ENCODE results near the gene DCDC1.
"Not testable (repeated sequence)": the region's sequence is repeated elsewhere in the genome, so short reads cannot be mapped to it uniquely, and the experiment has no call there.

DCDC1 gene

DNA sequence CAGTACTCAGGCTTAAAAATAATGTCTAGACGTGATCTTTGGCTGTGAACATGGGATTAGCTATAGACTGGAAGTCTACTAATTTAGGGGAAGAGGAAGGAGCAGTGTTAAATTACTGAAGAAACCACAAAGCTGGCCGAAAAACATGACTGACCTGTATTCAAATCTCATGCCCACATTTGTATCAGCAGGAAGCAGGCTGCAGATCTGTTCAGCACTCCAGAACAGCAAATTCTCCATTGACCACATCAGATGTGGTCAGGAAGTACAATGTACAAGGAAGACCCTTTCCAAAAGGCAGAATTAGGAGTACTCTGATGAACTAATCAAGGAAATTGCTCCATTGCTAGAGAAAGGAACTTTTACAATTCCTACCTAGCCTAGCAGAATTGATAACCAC lies 31.7 kb downstream of the DCDC1 start:
- no peak overlapping the region for H3K27ac ChIP-seq (ENCODE audit: low read depth, low read length)

GRCh38 chr11:31328697-31329096 lies 40.8 kb downstream of the DCDC1 start:
- Histone ChIP-seq H3K9me3 (ENCODE audit: control insufficient read depth in 1 of 2, low read length in 2 of 2) (no peaks in the 10 kb centered on the region), H3K36me3 (ENCODE audit: control insufficient read depth in 1 of 2, insufficient read depth in 2 of 2, low read length in 2 of 2) (no peaks in the 10 kb centered on the region), H3K27me3 (ENCODE audit: control insufficient read depth in 1 of 2, insufficient read depth in 2 of 2, low read length in 2 of 2) (no peaks in the 10 kb centered on the region), H3K4me3 (ENCODE audit: low read depth in 1 of 2, low read length in 2 of 2) (no peak overlapping the region), H3K27ac (ENCODE audit: low read depth, low read length) (no peak overlapping the region), H3K9ac (ENCODE audit: low read depth in 1 of 2, low read length in 2 of 2) (no peak overlapping the region), H3K4me1 (ENCODE audit: control insufficient read depth in 1 of 2, insufficient read depth in 2 of 2, low read length in 2 of 2) (no peaks in the 10 kb centered on the region)

More for the DNA sequence above, 31.7 kb downstream of the DCDC1 start:
- H3K4me3 ChIP-seq (ENCODE audit: low read depth in 1 of 2, low read length in 2 of 2), result no peak overlapping the region
- H3K27me3 ChIP-seq (ENCODE audit: control insufficient read depth in 1 of 2, insufficient read depth in 2 of 2, low read length in 2 of 2), result peaks cover 0 to 8% of the 10 kb centered on the region in 2 donors
- no peaks in the 10 kb centered on the region for H3K36me3 ChIP-seq (ENCODE audit: control insufficient read depth in 1 of 2, insufficient read depth in 2 of 2, low read length in 2 of 2)
- peaks cover 0 to 5% of the 10 kb centered on the region in 2 donors for H3K9me3 ChIP-seq (ENCODE audit: control insufficient read depth in 1 of 2, low read length in 2 of 2)
- H3K9ac ChIP-seq (ENCODE audit: low read depth in 1 of 2, low read length in 2 of 2), result no peak overlapping the region
- no peaks in the 10 kb centered on the region for H3K4me1 ChIP-seq (ENCODE audit: control insufficient read depth in 1 of 2, insufficient read depth in 2 of 2, low read length in 2 of 2)

DNA sequence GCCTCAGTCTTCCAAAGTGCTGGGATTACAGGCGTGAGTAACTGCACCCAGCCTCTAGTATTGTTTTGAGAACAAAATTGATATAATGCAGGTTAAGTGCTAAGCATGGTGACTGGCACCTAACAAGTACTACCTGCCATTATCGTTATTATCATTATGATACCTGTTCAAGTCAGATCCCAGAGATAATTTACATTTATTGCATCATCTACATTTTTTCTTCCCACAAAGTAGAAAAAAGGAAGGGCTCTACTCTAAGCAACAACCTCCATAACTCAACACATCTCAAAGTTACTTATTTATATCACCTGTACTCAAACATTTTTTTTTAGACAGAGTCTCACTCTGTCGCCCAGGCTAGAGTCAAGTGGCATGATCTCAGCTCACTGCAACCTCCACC lies 42.1 kb downstream of the DCDC1 start:
- H3K27me3 ChIP-seq (ENCODE audit: control insufficient read depth in 1 of 2, insufficient read depth in 2 of 2, low read length in 2 of 2), result no peaks in the 10 kb centered on the region
- no peaks in the 10 kb centered on the region for H3K4me1 ChIP-seq (ENCODE audit: control insufficient read depth in 1 of 2, insufficient read depth in 2 of 2, low read length in 2 of 2)
- H3K9ac ChIP-seq (ENCODE audit: low read depth in 1 of 2, low read length in 2 of 2), result no peak overlapping the region

DNA sequence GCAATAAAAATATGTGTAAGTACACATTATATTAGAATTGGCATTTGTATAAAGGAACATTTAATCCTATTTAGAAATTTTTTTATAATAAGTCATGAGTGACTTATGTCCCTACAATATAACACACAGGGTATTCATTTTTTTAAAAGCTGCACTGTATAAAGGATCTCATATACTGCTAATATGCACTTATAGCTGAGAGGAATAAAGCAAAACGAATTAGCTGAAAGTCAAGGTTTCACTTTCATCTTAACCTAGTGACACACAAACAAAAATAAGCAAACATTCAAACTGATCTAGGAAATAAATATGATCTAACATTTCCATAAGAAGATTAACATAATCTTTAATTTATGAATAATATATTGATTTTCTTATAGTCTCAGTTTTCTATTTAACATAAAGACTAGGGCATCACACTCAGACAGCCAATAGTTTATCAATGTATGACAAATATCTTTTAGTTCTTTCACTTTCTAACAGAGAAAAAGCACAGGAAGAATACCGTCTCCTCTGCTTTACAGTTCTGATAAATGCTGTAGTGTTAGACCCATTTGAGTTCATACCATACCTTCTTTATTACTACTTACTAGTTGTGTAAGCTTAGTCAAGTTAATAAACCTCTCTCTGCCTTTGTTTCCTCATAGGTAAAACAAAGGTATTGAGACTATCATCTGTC lies 42.9 kb downstream of the DCDC1 start:
- Histone ChIP-seq H3K27ac (ENCODE audit: low read depth, low read length) (no peak overlapping the region), H3K4me3 (ENCODE audit: low read depth in 1 of 2, low read length in 2 of 2) (peak overlapping the region; percentile 28 to 29), H3K4me1 (ENCODE audit: control insufficient read depth in 1 of 2, insufficient read depth in 2 of 2, low read length in 2 of 2) (no peaks in the 10 kb centered on the region), H3K9ac (ENCODE audit: low read depth in 1 of 2, low read length in 2 of 2) (no peak overlapping the region), H3K9me3 (ENCODE audit: control insufficient read depth in 1 of 2, low read length in 2 of 2) (no peaks in the 10 kb centered on the region), H3K36me3 (ENCODE audit: control insufficient read depth in 1 of 2, insufficient read depth in 2 of 2, low read length in 2 of 2) (no peaks in the 10 kb centered on the region), H3K27me3 (ENCODE audit: control insufficient read depth in 1 of 2, insufficient read depth in 2 of 2, low read length in 2 of 2) (no peaks in the 10 kb centered on the region)

More for the DNA sequence above, 42.1 kb downstream of the DCDC1 start:
- Histone ChIP-seq H3K4me3 (ENCODE audit: low read depth in 1 of 2, low read length in 2 of 2) (no peak overlapping the region), H3K9me3 (ENCODE audit: control insufficient read depth in 1 of 2, low read length in 2 of 2) (no peaks in the 10 kb centered on the region), H3K36me3 (ENCODE audit: control insufficient read depth in 1 of 2, insufficient read depth in 2 of 2, low read length in 2 of 2) (no peaks in the 10 kb centered on the region), H3K27ac (ENCODE audit: low read depth, low read length) (no peak overlapping the region)

DNA sequence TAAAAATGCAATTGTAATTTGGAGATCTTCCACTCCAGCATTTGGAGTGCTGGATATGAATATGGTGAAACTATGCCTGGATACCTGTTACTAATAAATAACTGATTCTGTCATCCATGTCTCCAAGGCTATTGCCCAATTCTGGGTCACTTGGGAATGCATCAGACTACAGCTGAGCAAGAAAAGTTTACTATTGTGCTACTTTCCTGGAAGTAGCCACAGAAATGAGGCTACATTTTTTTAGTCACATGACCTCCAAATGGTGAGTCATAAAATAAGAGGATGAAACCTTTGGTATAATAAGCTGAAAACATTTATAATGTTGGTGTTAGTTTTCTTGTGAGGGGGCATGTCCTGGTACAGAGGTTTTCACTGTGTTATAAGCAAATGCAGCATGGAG lies 44.4 kb downstream of the DCDC1 start:
- no peak overlapping the region for H3K4me3 ChIP-seq (ENCODE audit: low read depth in 1 of 2, low read length in 2 of 2)
- no peaks in the 10 kb centered on the region for H3K4me1 ChIP-seq (ENCODE audit: control insufficient read depth in 1 of 2, insufficient read depth in 2 of 2, low read length in 2 of 2)
- no peaks in the 10 kb centered on the region for H3K9me3 ChIP-seq (ENCODE audit: control insufficient read depth in 1 of 2, low read length in 2 of 2)
- H3K36me3 ChIP-seq (ENCODE audit: control insufficient read depth in 1 of 2, insufficient read depth in 2 of 2, low read length in 2 of 2), result no peaks in the 10 kb centered on the region
- H3K9ac ChIP-seq (ENCODE audit: low read depth in 1 of 2, low read length in 2 of 2), result no peak overlapping the region
- no peaks in the 10 kb centered on the region for H3K27me3 ChIP-seq (ENCODE audit: control insufficient read depth in 1 of 2, insufficient read depth in 2 of 2, low read length in 2 of 2)
- H3K27ac ChIP-seq (ENCODE audit: low read depth, low read length), result no peak overlapping the region

DNA sequence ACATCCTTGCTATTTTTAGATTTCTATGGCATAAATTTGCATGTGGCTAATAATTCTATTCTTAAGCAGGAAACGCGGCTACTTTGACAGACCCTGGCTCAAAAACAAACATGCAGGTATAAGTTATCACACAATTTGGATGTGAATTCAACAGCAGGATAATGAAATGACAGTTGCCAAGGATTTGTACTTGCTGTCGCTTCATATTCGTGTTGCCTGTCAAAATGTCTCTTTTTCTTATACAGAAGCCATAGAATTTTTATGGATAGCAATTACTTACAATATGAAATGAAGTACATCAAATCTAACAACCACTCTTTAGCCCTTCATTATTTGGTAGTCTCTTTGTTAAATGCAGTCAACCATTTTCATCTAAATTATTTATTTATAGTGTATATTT lies 46.4 kb downstream of the DCDC1 start:
- Histone ChIP-seq H3K27ac (ENCODE audit: low read depth, low read length) (no peak overlapping the region), H3K4me3 (ENCODE audit: low read depth in 1 of 2, low read length in 2 of 2) (no peak overlapping the region), H3K4me1 (ENCODE audit: control insufficient read depth in 1 of 2, insufficient read depth in 2 of 2, low read length in 2 of 2) (no peaks in the 10 kb centered on the region), H3K9ac (ENCODE audit: low read depth in 1 of 2, low read length in 2 of 2) (no peak overlapping the region), H3K9me3 (ENCODE audit: control insufficient read depth in 1 of 2, low read length in 2 of 2) (no peaks in the 10 kb centered on the region), H3K27me3 (ENCODE audit: control insufficient read depth in 1 of 2, insufficient read depth in 2 of 2, low read length in 2 of 2) (no peaks in the 10 kb centered on the region), H3K36me3 (ENCODE audit: control insufficient read depth in 1 of 2, insufficient read depth in 2 of 2, low read length in 2 of 2) (no peaks in the 10 kb centered on the region)

DNA sequence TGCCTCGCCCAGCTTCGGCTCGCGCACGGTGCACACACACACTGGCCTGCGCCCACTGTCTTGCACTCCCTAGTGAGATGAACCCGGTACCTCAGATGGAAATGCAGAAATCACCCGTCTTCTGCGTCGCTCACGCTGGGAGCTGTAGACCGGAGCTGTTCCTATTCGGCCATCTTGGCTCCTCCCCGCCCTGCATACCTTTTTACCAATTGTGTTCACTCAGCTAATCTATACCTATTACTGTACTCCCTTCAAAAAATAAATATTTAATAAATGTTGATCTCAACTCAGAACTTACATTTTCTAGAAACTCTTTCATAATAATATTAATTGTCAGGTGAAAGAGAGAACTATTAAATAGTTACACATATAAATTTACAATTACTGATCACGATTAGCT lies 48.0 kb downstream of the DCDC1 start:
- not testable (repeated sequence) for H3K9me3 ChIP-seq (ENCODE audit: control insufficient read depth in 1 of 2, low read length in 2 of 2); H3K4me3 ChIP-seq (ENCODE audit: low read depth in 1 of 2, low read length in 2 of 2); H3K4me1 ChIP-seq (ENCODE audit: control insufficient read depth in 1 of 2, insufficient read depth in 2 of 2, low read length in 2 of 2); H3K27ac ChIP-seq (ENCODE audit: low read depth, low read length); H3K27me3 ChIP-seq (ENCODE audit: control insufficient read depth in 1 of 2, insufficient read depth in 2 of 2, low read length in 2 of 2); H3K9ac ChIP-seq (ENCODE audit: low read depth in 1 of 2, low read length in 2 of 2); H3K36me3 ChIP-seq (ENCODE audit: control insufficient read depth in 1 of 2, insufficient read depth in 2 of 2, low read length in 2 of 2)

DNA sequence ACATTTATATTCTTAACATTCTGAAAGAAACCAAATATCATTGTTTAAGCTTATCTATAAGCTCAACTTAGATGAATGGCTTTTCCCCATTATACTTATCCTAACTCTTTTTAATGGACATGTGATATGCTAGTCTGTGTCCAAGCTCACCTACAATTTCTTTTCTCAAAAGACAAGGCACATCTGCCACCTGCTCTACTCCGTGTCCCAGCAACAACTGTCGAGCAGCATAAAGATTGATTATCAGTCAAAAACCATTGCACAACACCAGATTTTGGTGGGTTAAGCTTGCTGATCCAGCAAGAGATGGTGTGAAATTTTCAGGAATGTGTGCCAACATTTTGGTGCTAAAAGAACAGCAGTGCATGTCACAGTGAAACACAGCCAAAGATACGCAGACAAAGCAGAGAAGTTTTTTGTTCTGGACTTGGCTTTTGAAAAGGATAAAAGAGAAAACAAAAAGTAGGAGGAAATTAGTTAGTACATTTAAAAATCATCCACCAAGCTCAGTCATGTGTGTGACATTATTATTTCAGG lies 65.8 kb downstream of the DCDC1 start:
- no peaks in the 10 kb centered on the region for H3K36me3 ChIP-seq (ENCODE audit: control insufficient read depth in 1 of 2, insufficient read depth in 2 of 2, low read length in 2 of 2)
- no peaks in the 10 kb centered on the region for H3K9me3 ChIP-seq (ENCODE audit: control insufficient read depth in 1 of 2, low read length in 2 of 2)
- no peaks in the 10 kb centered on the region for H3K4me1 ChIP-seq (ENCODE audit: control insufficient read depth in 1 of 2, insufficient read depth in 2 of 2, low read length in 2 of 2)
- H3K4me3 ChIP-seq (ENCODE audit: low read depth in 1 of 2, low read length in 2 of 2), result no peak overlapping the region
- no peak overlapping the region for H3K9ac ChIP-seq (ENCODE audit: low read depth in 1 of 2, low read length in 2 of 2)
- no peak overlapping the region for H3K27ac ChIP-seq (ENCODE audit: low read depth, low read length)
- no peaks in the 10 kb centered on the region for H3K27me3 ChIP-seq (ENCODE audit: control insufficient read depth in 1 of 2, insufficient read depth in 2 of 2, low read length in 2 of 2)

DNA sequence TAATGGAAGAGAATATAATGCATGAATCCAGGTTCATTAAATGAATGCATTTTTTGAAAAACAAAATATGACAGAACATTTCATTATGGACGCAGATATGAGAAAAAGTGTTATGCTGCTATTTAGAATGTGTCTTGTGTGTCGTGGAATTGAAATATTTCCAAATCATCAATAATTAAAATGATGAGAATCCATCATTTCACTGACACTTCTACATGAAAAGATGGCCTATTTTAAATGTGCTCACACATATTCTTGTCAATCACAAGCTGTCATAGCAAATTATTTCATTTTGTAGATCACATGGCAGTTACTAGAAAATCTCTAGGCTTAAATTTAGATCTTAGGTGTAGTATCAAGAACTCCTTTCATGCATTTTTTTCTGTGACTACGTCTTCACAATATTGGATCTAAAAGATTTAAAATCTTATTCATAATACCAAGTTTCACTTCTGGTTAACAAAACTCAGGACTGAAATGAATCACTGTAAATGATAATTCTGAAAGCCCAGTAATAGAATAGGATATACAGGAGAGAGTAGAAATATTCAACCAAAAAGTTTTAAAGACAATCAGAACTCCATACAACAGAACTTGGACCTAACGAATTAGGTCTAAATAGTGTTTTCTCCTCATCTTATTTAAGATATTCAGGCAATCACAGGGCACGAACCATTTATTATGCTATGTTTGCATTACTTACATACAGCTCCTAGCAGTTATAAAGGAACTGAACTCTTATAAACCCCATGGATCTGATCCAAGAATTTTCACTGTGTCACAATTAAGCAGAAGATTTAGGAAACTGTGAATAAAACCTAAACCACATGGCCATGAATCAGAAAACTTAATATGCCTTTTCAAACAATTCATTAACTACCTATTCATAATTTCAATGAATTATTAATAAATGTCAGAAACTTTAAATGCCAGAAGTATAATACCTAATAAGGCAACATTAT lies 67.7 kb downstream of the DCDC1 start:
- H3K4me3 ChIP-seq (ENCODE audit: low read depth in 1 of 2, low read length in 2 of 2), result no peak overlapping the region
- H3K27ac ChIP-seq (ENCODE audit: low read depth, low read length), result no peak overlapping the region
- H3K4me1 ChIP-seq (ENCODE audit: control insufficient read depth in 1 of 2, insufficient read depth in 2 of 2, low read length in 2 of 2), result no peaks in the 10 kb centered on the region
- no peaks in the 10 kb centered on the region for H3K9me3 ChIP-seq (ENCODE audit: control insufficient read depth in 1 of 2, low read length in 2 of 2)
- no peaks in the 10 kb centered on the region for H3K27me3 ChIP-seq (ENCODE audit: control insufficient read depth in 1 of 2, insufficient read depth in 2 of 2, low read length in 2 of 2)
- H3K36me3 ChIP-seq (ENCODE audit: control insufficient read depth in 1 of 2, insufficient read depth in 2 of 2, low read length in 2 of 2), result no peaks in the 10 kb centered on the region
- H3K9ac ChIP-seq (ENCODE audit: low read depth in 1 of 2, low read length in 2 of 2), result no peak overlapping the region

- H3K27ac ChIP-seq (ENCODE audit: low read depth, low read length), result no peak overlapping the region
- H3K9me3 ChIP-seq (ENCODE audit: control insufficient read depth in 1 of 2, low read length in 2 of 2), result no peaks in the 10 kb centered on the region
- H3K4me1 ChIP-seq (ENCODE audit: control insufficient read depth in 1 of 2, insufficient read depth in 2 of 2, low read length in 2 of 2), result no peaks in the 10 kb centered on the region
- H3K27me3 ChIP-seq (ENCODE audit: control insufficient read depth in 1 of 2, insufficient read depth in 2 of 2, low read length in 2 of 2), result no peaks in the 10 kb centered on the region
- H3K36me3 ChIP-seq (ENCODE audit: control insufficient read depth in 1 of 2, insufficient read depth in 2 of 2, low read length in 2 of 2), result no peaks in the 10 kb centered on the region
- H3K4me3 ChIP-seq (ENCODE audit: low read depth in 1 of 2, low read length in 2 of 2), result no peak overlapping the region
- H3K9ac ChIP-seq (ENCODE audit: low read depth in 1 of 2, low read length in 2 of 2), result no peak overlapping the region
These were observed 74.2 kb downstream of the DCDC1 start for GRCh38 chr11:31295308-31295707.

Data from duodenal mucosa (tissue), 2 donors.